HL-60/S4 treated with retinoic acid at 250 ng/mL for 4 days and 3 days (cell line): ENCODE measurements around the gene LUC7L.
"Not testable (repeated sequence)": the region's sequence is repeated elsewhere in the genome, so short reads cannot be mapped to it uniquely, and the experiment has no call there.

Experiments
- in situ Hi-C: fragments of 300-500 bp; cut with MboI; formaldehyde crosslinking; loops from 2 replicates; pipeline ENCODE4 v1.7.0; 2022; ENCODE audit warnings: low sequenced_read_pairs

The LUC7L gene

GRCh38 chr16:228852-229730 lies at the start of gene LUC7L:
TSS of gene LUC7L (minus strand) at chr16:229449. CDS start at chr16:229339, 110 bp downstream.
- in situ Hi-C loops: no loop called here

- in situ Hi-C loops: no loop called here
Observed at GRCh38 chr16:278863-279366, 49.7 kb upstream of the LUC7L start.

- in situ Hi-C loops: no loop called here
Observed at GRCh38 chr16:276426-277077, 47.3 kb upstream of the LUC7L start.

- in situ Hi-C loops: no loop called here
Observed at GRCh38 chr16:275786-276232, 46.6 kb upstream of the LUC7L start, which contains the start of gene RGS11. TSS of gene RGS11 (minus strand) at chr16:275944. CDS start at chr16:275911, 33 bp downstream.

- in situ Hi-C loops: no loop called here
Observed at GRCh38 chr16:275041-275641, 45.9 kb upstream of the LUC7L start.

GRCh38 chr16:273547-274421 lies 44.5 kb upstream of the LUC7L start:
- in situ Hi-C loops: no loop called here

GRCh38 chr16:272633-273546 lies 43.6 kb upstream of the LUC7L start:
- in situ Hi-C loops: no loop called here

- in situ Hi-C loops: no loop called here
Observed at GRCh38 chr16:270381-271255, 41.4 kb upstream of the LUC7L start.

GRCh38 chr16:269061-269796 lies 40.0 kb upstream of the LUC7L start:
- in situ Hi-C loops: no loop called here

- in situ Hi-C loops: no loop called here
Observed at GRCh38 chr16:268141-269053, 39.1 kb upstream of the LUC7L start.

GRCh38 chr16:267562-267961 lies 38.3 kb upstream of the LUC7L start:
- in situ Hi-C loops: not testable (repeated sequence)

GRCh38 chr16:266258-267164 lies 37.3 kb upstream of the LUC7L start:
- in situ Hi-C loops: no loop called here

GRCh38 chr16:265711-266110 lies 36.5 kb upstream of the LUC7L start:
- in situ Hi-C loops: no loop called here

- in situ Hi-C loops: no loop called here
Observed at GRCh38 chr16:265002-265529, 35.8 kb upstream of the LUC7L start.

GRCh38 chr16:264440-264951 lies 35.2 kb upstream of the LUC7L start:
- in situ Hi-C loops: no loop called here
